T47D (cell line): Measurements from ENCODE around the gene MGAT2.
A peak's percentile ranks its signal among the peaks of the same experiment; 100 is the strongest.
"Not testable (repeated sequence)": the region's sequence is repeated elsewhere in the genome, so short reads cannot be mapped to it uniquely, and the experiment has no call there.

Experiments used
- DNase-seq, 2 experiments: peaks; one replicate each; pipeline versions ENCODE4 v3.0.0 to v3.0.0-alpha.2; 2011 to 2012; ENCODE audit warnings: low read depth in 1 of 2, low spot score in 1 of 2
- JUND ChIP-seq: IDR thresholded peaks from 2 replicates; pipeline ENCODE4 v1.6.1; 2012; ENCODE audit warnings: low read depth
- in situ Hi-C: cut with HindIII; loops from 2 replicates; pipeline ENCODE4 v1.10.0; 2016; ENCODE audit warnings: low sequenced_read_pairs, low pct_unique_long_range_greater_than_20kb

Gene MGAT2

DNA sequence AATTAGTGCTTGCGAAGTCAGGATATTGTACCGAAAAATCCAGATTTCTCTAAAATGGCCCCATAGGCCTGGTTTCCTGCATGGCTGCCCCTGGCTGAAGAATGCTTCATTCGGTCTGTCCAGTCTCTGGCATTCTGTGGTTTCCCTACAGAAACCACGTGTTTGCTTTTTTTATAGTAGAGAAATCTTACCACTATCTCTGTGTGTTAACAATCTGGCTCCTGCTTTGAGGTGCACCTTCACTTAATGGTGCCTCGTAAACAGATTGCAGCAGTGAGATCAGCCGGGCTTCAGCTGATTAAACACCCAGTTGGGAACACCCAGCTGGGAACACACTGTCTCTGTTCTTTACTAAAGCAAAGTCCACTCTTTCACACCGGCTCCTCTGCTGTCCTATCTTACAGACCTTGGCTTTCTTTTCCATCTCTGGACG, 21.1 kb downstream of the MGAT2 start:
- no peak for TF ChIP-seq JUND
- in situ Hi-C loops, result no loop called here
- no peak for DNase-seq

DNA sequence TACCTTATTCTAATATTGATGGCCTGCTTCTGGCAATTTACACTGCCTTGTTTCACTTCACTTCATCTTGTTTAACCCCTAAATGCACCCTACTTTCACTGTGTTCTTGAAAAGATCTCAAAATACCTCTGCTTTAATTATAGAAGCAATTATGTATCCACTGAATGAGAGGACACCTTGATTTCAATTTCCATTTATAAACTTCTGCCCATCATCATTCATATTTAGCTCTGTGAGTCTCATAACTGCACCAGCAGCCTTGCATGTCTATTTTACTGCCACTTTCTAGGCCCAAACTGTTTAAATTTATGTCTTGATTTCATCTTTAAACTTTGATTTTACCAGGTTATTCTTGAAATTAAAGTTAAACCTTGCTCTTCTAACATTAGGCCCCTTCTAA, 21.6 kb downstream of the MGAT2 start:
- TF ChIP-seq JUND, result no peak
- DNase-seq, result no peak
- in situ Hi-C loops, result no loop called here

DNA sequence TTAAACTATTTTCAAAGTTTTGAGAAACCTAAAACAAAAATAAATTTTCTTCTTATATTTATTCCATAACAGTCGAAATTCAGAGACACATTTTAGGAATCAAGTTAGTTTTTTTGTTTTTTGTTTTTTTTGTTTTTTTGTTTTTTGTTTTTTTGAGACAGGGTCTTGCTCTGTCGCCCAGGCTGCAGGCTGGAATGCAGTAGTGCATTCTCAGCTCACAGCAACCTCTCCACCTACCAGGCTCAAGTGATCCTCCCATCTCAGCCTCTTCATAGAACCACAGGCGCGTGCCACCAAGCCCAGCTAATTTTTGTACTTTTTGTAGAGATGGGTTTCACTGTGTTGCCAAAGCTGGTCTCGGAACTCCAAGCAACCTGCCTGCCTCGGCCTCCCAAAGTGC, 32.9 kb downstream of the MGAT2 start:
- DNase-seq, result no peak
- in situ Hi-C loops, result no loop called here
- no peak for TF ChIP-seq JUND

DNA sequence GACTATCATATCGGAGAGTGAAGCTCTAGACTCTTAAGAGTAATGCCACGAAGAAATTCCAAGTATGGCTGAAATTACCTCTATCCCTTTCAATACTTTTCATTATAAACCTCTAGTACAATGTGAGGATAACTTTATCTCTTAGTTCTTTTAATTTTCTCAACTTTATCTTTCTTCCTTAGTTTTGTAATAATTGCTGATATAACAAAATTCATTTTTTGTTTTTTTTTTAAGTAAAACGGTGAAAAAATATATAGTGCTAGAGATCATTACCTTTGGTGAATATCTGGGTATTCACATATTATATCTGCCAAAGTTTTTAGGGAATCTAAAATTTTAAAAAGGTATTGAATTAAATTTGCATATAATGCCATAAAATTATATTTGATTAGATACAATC, 33.9 kb downstream of the MGAT2 start:
- TF ChIP-seq JUND, result no peak
- in situ Hi-C loops, result no loop called here
- no peak for DNase-seq

GRCh38 chr14:49657500-49657899, 36.9 kb downstream of the MGAT2 start:
- in situ Hi-C loops, DNase-seq: not testable (repeated sequence)

DNA sequence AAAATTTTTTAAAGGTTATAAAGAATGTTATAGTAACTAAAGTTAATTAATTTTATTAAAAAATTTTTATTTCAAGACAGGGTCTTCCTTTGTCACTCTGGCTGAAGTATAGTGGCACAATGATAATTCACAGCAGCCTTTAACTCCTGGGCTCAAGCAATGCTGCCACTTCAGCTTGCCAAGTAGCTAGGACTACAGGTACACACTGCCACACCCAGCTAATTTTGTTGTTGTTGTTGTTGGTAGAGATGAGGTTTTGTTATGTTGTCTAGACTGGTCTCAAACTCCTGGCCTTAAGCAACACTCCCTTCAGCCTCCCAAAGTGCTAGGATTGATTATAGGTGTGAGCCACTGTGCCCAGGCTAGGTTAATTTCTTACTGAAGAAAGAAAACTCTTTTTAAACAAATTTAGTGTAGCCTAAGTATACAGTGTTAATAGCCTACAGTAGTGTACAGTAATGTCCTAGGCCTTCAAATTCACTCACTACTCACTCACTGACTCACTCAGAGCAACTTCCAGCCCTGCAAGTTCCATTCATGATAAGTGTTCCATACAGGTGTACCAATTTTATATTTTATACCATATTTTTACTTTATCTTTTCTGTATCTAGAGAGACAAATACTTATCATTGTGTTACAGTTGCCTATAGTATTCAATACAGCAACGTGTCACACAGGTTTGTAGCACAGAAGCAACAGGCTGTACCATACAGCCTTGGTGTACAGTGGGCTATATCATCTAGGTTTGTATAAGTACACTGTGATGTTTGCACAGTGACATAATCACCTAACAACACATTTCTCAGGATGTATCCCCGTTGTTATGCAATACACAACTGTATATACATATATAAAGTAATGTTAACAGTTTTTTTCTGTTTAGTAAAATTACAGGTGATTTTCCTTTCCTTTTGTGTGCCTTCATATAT, 39.2 kb downstream of the MGAT2 start:
- no peak for TF ChIP-seq JUND
- in situ Hi-C loops, result no loop called here
- peak; percentile 9 to 61 for DNase-seq

DNA sequence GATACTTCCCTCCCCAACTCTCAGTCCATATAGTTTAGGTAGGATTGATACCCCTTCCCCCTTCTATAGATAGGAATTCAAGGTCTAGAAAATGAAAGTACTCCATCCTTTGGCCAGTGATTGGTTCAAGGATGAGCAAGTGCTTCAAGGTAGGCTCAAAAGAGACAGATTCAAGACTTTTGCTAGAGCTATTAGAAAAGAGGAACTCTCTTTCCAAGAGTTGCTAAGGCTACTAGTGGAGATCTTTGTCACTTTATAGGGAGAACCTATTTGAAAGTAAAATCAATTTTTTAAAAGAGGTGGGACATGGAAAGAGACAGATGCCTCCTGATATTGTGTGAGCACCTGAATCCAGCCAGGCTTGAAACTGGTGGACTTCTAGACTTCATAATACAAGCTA, 49.9 kb downstream of the MGAT2 start:
- TF ChIP-seq JUND, result no peak
- DNase-seq, result no peak
- in situ Hi-C loops, result no loop called here
